SKM-1 (cell line): ENCODE results near the gene FABP1.
A peak's percentile ranks its signal among the peaks of the same experiment; 100 is the strongest.

ENCODE experiments used
- DNase-seq: peaks from one replicate; lab custom pipeline; 2025; ENCODE audit not compliant: unreplicated experiment; lab: John Stamatoyannopoulos, UW

Gene FABP1

DNA sequence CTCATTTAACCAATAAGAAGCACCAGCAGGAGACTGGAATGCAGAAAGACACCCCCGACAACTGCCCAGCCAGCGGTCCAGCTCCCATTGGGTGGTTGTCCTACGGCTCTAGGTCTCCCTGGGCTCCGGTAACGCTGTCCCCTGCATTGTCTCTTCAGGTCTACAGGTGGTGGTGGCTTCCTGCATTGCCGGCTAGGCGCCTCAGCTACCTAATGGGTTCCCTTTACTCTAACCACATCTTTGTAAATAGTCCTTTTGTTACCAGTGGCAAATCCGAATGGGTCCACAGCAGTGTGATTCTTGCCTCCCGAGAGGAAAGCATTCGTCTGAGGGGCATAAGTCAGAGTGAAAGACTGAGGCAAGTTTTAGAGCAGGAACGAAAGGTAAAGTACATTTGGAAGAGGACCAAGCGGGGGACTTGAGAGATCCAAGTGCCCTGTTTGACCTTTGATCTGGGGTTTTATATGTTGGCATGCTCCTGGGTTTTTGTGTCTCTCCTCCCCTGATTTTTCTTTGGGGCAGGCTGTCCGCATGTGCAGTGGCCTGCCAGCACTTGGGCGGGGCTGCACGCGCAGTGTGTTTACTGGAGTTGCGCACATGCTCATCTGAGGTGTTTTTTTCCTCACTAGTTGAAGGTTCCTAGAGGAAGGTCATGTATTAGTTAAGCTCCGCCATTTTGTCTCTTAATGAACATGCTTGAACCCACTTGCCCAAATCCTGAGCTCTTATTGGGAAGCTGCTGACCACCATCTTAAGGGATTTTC, 11.0 kb downstream of the FABP1 start:
- DNase-seq, result no peak

DNA sequence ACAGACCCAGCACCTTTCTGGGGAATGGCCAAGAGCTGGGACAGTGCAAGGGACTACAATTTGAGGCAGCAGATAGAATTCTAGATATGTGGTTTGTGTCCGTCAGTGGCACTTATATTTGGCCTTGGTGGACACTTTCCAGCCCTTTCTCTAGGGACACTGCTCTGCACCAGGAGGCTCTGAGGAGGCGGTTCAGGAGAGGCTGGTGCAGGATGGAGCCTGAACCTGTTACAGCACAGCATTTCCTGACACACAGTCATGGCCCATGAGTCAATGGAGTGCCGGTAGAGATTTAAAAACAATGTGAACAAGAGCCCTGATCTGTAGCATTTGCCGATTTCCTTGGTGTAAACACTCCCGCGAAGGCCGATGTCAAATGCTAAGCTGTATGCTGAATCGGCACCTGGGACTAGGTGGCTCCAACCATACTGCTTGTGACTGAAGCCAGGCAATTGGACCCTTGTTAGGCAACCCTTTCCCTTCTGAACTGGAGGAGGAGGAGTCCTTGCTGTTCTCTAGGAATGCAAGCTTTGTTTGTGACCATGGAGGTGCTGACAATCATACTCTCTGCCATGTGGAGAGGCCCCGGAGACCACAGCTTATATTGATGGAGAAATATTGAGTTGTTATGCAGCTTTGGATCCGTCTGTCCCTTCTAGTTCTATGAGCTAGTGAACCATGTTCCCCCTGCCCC, 11.9 kb downstream of the FABP1 start:
- DNase-seq, result no peak

- no peak for DNase-seq
Measured at GRCh38 chr2:88114889-88115288, 13.0 kb downstream of the FABP1 start.

DNA sequence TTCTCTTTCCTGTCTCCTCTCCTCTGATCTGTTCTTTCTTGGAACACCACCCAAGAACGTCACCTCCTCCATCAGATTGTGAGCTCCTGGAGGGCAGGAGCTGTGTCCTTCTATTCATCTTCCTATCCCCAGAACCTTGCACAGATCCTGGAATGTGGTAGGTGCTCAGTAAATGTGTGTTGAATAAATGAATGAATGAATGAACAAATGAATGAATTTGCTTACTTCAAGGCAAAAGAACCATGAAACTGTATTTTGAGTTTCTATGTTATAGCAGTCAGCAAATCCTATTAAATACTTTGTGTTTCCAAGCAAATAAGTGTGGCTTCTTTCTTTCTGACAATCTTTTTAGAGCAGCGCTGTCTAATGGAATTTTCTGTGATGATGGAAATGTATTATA, 14.8 kb downstream of the FABP1 start:
- DNase-seq, result no peak

DNA sequence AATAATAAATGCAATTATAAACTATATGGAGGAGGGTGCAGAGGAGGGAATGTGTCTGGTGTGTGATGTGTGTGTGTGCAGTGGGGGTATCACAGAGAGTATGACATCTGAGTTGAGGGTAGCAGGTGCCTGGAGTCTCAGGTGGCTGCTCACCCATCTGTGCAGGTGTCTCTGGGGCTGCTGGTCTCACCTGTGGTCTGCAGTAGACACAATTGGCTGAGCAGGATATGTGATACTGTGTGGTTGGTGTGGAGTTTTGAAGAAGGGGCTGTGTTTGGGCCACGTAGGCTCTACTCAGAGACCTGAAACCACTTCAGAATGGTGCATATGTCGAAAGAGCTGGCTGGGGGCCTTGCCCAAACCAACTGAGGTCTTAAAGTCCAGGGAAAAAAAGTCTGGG, 17.0 kb downstream of the FABP1 start:
- no peak for DNase-seq

DNA sequence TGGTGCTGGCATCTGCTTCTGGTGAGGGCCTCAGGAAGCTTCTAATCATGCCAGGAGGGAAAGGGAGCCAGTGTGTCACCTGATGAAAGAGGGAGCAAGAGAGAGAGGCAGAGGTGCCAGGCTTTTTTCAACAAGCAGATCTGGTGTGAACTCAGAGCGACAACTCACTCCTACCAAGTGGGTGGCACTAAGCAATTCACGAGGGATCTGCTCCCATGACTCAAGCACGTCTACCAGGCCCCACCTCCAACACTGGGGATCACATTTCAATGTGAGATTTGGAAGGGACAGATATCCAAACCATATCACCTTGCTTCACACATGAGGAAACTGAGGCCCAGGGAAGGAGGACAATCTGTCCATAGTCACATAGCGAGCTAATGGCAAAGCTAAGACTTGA, 19.1 kb downstream of the FABP1 start:
- DNase-seq, result no peak

DNA sequence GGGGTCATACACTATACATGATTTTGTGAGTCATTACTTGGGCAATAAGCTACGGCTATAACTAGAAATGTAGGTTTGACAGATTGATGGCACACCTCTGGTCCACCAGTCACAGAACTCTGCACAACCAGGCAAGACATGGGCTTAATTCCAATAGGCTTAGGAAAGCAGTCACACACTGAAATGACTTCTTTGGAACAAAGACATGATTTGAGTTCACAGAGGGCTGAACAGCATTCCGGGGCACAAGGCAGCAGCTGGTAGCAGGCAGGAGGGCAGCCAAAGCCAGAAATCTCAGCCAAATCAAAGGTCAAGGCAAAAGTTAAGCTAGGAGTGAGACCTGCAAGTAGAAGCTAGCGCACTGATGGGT, 27.4 kb downstream of the FABP1 start:
- no peak for DNase-seq

- DNase-seq, result no peak
Measured at GRCh38 chr2:88099798-88100488, 27.9 kb downstream of the FABP1 start.

DNA sequence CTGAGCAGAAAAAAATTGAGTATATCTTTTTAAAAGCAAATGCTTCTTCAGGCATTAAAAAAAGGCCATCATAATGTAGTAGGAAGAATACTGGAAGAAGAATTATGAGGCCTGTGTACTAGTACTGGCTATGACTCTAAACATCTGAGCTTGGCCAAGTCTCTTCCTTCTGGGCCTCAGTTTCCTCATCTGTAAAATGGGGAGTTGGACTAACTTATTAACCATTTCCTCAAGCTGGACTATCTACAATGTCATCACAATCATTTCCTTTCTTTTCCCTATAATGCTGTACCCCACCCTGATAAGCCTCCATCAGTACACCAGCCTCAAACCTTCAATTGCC, 29.3 kb downstream of the FABP1 start:
- no peak for DNase-seq

DNA sequence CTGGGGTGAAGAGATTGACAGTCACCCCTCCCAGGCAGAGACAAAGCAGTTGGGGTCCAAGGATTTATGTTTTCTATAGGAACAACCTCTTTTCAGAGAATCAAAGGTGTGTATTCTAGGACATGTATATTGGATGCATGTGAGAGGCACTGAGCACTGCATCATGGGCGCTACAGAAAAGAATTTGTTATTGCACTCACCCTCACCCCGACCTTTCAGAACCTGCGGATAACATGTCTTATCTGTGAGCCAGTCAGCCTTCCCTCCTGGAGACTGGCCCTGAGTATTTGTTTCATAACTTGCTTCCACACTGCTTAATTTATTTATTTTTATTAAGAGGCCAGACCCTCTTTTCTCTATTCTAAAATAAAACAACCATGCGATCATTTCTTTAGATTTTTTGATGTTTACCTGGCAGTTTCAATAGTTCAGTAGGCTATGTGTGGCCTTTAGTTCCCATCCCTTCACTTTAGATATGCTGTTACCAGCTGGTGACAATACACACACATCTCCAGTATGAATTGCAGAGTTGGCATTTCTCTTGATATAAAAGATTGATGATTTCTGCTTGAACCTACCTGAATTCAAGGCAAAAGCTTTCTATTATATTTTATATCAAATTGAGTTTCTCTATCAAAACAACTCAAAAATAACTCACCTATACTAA, 29.8 kb downstream of the FABP1 start:
- DNase-seq, result no peak

DNA sequence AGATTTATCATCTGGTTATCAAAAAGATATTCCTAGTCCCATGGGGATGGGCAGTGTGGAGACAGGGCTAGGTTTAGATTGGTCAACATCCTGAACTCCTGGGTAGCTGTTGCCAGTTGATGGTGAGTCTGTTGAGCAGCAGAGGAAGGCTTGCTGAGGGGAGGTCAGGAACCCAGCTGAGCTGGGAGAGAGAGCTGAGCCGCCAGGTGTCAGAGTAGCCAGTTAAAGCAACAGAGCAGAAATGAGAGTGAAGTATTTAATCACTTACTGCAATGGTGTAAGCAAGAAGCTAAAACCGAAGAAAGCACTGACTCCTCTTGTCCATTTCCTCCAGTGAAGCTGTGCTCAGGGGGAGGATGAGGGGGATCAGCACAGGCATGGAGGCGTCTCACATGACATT, 30.7 kb downstream of the FABP1 start:
- DNase-seq, result no peak

DNA sequence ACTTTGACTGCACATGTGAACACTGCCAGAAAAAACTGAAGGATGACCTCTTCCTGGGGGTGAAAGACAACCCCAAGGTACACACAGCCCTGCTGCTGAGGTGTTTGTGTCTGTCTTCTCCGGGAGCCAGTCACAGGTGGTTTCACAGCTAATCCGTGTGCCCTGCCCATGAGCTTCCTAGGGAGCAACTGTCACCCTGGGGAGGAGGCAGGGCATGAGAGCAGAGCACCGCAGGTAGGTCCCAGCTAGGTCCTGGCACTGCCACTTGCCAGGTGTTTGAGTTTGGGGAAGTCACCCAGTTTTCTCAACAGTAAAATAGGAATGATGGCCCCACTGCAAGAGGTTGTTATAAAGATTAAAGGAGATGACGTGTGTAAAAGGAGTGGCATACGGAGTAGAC, 31.2 kb downstream of the FABP1 start:
- DNase-seq, result no peak

DNA sequence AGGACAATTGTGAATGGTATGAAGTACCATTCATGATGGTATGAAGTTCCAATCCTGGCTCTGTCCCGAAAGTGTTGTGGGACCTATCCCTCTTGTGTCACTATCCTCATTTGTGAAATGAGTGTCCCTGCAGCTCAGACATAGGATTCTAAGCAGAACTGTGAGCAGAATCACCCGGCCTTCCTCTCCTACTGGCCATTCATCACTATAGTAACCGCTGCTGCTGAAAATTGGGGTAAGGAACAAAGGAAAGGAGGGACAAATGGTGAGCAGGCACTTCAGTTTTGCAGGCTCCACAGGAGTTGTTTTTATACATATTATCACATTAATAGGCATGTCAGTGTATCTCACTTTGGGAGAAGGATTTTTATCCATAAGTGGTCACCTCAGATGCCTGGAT, 32.8 kb downstream of the FABP1 start:
- DNase-seq, result no peak

DNA sequence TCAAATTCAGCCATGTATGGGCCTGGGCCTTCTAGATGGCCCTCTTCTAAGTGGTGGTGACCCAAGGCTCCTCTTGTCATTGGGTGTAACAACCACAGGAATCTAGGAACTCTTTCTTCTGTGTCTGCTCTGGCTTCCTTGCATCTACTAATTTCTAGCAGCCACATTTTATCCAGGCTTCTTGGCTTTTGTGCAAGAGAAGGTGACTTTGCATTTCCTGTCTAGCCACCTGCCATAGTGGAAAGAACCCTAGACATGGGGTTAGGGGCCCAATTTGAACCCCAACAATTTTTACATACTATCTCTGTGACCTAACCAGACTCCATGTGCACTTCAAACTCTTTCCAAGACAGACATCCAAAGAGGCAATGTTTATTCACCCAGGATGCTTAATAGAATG, 35.1 kb downstream of the FABP1 start:
- DNase-seq, result no peak

- peak; percentile 66 for DNase-seq
Measured at GRCh38 chr2:88091943-88092342, 35.9 kb downstream of the FABP1 start.

DNA sequence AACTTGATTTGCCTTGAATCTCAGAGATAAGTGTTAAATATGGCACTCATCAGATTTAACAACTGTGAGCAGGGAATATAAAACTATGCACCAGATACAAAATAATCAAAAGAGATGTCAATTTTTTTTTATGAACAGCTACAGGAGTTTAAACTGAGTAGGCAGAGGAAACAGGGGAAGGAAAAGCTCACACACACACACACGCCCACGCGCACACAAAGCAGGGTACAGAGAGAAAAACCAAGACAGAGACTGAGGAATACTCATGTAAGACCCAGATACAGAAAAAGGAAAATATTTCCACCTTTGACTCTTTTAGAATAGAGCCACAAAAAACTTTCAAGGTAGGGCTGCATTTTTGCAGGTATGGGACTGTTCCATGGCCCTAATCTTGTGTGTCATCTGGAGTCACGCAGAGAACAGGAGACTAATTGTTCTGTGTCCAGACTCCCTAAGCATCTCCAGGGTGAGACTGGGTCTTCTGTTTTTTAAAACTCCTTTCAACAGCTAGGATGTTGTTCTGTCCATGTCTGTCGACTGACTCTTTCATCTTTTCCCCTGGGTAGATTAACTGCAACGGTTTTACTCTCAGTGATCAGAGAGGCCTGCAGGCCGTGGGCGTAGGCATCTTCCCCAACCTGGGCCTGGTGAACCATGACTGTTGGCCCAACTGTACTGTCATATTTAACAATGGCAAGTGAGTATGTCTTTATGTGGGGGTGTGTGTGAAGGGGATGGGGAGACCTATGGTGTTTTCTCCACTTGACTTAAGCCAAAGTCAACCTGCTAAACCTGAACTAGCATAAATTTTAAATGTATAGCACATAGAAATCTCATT, 37.2 kb downstream of the FABP1 start:
- no peak for DNase-seq

- DNase-seq, result no peak
Measured at GRCh38 chr2:88088999-88089398, 38.9 kb downstream of the FABP1 start.

DNA sequence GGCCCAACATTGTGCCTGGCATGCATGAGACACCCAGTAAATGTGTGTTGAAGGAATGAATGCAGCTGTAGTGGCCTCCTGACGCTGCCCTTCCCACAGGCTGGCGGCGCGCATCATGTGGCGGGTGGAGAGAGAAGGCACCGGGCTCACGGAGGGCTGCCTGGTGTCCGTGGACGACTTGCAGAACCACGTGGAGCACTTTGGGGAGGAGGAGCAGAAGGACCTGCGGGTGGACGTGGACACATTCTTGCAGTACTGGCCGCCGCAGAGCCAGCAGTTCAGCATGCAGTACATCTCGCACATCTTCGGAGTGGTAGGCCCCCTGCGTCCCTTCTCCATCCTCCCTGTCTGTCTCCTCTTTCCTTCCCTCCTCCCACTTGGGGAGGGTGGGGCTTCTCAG, 40.1 kb downstream of the FABP1 start:
- DNase-seq, result no peak

DNA sequence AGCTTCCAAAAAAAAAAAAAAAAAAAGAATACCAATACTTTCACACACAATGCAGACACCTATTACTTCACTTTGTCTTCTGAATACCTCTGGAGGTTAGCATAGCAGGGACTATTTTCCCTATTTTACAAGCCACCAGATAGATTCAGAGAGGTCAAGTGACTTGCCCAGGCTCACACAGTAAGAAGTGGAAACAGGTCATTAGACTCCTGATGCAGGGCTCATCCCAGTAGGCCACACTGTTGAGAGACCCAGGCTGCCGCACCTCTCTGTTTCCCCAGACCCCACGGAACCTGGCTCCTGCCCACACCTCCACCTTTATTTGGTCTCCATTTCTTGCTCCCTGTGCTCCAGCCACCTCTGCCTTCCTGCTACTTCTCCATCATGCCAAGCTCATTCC, 40.8 kb downstream of the FABP1 start:
- DNase-seq, result no peak

GRCh38 chr2:88086401-88086800, 41.5 kb downstream of the FABP1 start:
- DNase-seq, result no peak

DNA sequence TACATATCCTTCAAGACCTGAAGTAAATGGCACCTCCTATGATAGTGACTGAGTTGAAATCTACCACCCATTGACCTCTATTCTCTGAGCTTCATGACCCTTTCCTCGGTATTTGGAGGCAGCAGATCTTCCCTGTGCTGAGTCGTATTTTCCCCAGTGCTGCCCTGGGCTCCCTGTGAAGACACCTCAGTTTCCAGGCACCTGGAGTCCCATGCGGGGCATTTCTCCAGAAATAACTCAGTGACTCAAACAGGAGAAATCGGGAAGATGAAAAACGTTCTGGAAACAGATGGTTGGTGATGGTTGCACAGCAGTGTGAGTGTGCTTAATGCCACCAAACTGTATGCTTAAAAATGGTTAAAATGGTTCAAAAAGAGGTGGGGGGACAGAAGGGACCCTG, 42.3 kb downstream of the FABP1 start:
- no peak for DNase-seq
